ENCODE results near the gene CDCA5.
A peak's percentile ranks its signal among the peaks of the same experiment; 100 is the strongest.

The CDCA5 gene

DNA sequence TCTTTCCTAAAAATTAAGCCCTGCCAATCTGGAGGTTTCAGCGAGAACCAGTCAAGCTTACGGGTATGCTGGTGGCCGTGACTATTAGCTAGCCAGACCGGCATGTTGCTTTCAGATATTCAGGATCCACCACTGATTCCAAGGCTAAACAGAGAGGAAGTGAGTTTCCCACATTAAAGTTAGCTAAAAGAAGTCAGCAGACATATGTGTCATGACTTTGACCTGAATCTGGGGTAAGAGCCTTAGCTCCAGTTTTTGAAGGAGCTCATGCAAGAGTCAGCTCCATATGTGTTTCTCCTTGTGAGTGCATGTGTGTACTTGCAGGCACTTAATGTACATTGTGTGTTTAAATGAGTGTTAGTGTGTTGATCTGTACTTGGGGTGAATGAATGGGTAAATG, 1.6 kb upstream of the CDCA5 start:
- Histone ChIP-seq H3K36me3 (ENCODE audit: insufficient read depth, low read length) (peaks cover 8% of the 10 kb centered on the region; the same call in 1 of the 2 replicates), H3K4me3 (ENCODE audit: low read depth, low read length) (peak overlapping the region; percentile 97), H2AFZ (ENCODE audit: low read length, unreplicated experiment) (no peak overlapping the region), H3K27ac (ENCODE audit: low read depth, low read length) (no peak overlapping the region), H3K79me2 (ENCODE audit: control insufficient read depth, insufficient read depth, low read length, unreplicated experiment) (peaks cover 47% of the 10 kb centered on the region), H3K27me3 (ENCODE audit: insufficient read depth, low read length) (no peaks in the 10 kb centered on the region), H3K4me1 (ENCODE audit: control insufficient read depth, insufficient read depth, low read length, unreplicated experiment) (peaks cover 21% of the 10 kb centered on the region)

DNA sequence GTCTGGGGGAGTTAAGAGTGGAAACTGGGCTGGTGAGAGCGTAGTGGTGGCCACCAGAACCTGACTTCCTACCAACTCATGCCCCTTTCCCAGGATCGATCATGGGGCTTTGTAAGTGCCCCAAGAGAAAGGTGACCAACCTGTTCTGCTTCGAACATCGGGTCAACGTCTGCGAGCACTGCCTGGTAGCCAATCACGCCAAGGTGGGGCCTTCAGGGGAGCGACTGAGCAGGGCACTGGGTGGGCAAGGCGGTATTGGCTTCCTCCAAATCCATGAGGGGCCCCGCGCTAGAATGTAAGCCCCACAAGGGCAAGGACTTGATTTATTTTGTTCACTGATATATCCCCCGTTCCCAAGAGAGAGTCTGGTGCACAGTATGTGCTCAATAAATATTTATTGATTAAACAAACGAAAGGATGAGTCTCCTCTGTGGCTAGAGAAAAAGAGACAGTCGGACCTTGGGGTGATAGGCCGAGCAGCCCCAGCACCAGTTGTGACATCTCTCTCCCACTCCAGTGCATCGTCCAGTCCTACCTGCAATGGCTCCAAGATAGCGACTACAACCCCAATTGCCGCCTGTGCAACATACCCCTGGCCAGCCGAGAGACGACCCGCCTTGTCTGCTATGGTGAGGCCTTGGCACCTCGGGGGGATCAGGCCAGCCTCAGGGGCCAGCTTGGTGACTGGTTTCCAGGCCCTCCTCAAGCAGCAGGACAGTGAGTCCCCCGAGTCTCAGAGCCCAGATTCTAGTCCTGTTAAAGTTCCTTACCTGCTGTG, 947 bp upstream of the CDCA5 start:
- Histone ChIP-seq H3K4me1 (ENCODE audit: control insufficient read depth, insufficient read depth, low read length, unreplicated experiment) (peaks cover 21% of the 10 kb centered on the region), H3K36me3 (ENCODE audit: insufficient read depth, low read length) (peaks cover 8% of the 10 kb centered on the region; the same call in 1 of the 2 replicates), H3K4me3 (ENCODE audit: low read depth, low read length) (peak overlapping the region; percentile 97), H2AFZ (ENCODE audit: low read length, unreplicated experiment) (peak overlapping the region; percentile 60), H3K79me2 (ENCODE audit: control insufficient read depth, insufficient read depth, low read length, unreplicated experiment) (peaks cover 52% of the 10 kb centered on the region), H3K27me3 (ENCODE audit: insufficient read depth, low read length) (no peaks in the 10 kb centered on the region), H3K27ac (ENCODE audit: low read depth, low read length) (peak overlapping the region; percentile 87)

DNA sequence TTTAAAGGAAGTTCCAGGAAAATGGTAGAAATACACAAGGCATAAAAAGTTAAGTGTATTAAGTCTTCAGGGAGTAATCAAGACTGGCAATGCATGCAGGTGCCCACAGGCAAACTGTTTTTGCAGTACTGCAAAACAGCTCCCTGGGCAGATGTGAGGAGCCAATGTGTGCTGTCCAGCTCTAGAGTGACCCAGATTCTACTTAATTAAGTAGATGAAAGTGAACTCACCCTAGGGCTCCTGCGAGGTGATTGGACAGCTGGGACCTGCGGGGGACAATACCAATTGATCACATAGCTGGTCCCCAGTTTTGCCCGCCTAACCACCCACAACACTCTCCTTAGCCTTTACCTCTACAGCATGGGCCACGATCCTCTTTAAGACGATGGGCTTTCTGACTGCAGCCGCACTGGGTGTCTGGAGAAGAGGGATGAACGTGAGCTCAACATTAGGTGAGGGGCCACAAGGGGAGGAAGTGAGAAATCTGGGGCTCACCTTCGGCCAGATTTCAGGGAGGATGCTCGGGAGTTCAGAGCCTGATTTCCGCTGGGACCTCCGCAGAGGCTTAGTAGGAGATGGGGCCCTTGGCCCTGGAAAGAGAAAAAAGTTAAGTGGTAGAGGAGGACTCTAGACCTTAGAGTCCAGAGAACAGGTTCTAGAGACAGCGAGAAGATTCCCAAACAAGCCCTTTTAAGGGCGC, 556 bp downstream of the CDCA5 start:
- Histone ChIP-seq H3K36me3 (ENCODE audit: insufficient read depth, low read length) (peaks cover 12% of the 10 kb centered on the region; the same call in 1 of the 2 replicates), H3K79me2 (ENCODE audit: control insufficient read depth, insufficient read depth, low read length, unreplicated experiment) (peaks cover 65% of the 10 kb centered on the region), H3K4me3 (ENCODE audit: low read depth, low read length) (peak overlapping the region; percentile 97), H3K27ac (ENCODE audit: low read depth, low read length) (peak overlapping the region; percentile 87), H3K27me3 (ENCODE audit: insufficient read depth, low read length) (no peaks in the 10 kb centered on the region), H3K4me1 (ENCODE audit: control insufficient read depth, insufficient read depth, low read length, unreplicated experiment) (peaks cover 21% of the 10 kb centered on the region), H2AFZ (ENCODE audit: low read length, unreplicated experiment) (peak overlapping the region; percentile 92)

DNA sequence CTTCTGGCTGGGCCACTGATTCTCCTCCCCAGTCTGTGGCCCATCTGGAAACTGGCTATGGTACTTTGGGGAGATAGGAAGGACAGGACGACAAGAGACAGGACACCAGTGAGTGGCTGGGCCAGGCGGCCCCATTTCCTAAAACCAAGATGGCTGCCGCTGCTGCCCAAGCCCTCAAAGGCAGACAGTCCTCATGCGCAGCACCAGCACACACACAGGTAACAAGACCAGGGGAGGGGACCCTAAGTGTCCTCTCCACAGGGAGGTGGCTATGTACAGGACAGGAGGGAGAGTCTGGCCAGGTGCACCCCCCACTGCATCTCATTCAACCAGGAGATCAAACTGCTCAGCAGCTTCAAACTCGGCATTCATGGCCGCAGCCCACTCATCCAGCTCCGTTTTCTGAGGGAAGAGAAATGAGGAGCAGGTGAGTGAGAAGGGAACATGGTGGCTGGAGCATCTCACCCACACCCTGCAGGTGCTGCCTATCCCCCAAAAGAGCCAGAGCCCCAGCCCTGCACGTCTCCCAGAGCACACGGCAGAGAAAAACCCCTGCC, 5.0 kb downstream of the CDCA5 start:
- H3K79me2 ChIP-seq (ENCODE audit: control insufficient read depth, insufficient read depth, low read length, unreplicated experiment): peaks cover 53% of the 10 kb centered on the region
- H3K27me3 ChIP-seq (ENCODE audit: insufficient read depth, low read length): no peaks in the 10 kb centered on the region
- peaks cover 8% of the 10 kb centered on the region; the same call in 1 of the 2 replicates for H3K36me3 ChIP-seq (ENCODE audit: insufficient read depth, low read length)
- H3K4me3 ChIP-seq (ENCODE audit: low read depth, low read length): no peak overlapping the region
- H3K4me1 ChIP-seq (ENCODE audit: control insufficient read depth, insufficient read depth, low read length, unreplicated experiment): peaks cover 10% of the 10 kb centered on the region
- H3K27ac ChIP-seq (ENCODE audit: low read depth, low read length): no peak overlapping the region
- no peak overlapping the region for H2AFZ ChIP-seq (ENCODE audit: low read length, unreplicated experiment)

DNA sequence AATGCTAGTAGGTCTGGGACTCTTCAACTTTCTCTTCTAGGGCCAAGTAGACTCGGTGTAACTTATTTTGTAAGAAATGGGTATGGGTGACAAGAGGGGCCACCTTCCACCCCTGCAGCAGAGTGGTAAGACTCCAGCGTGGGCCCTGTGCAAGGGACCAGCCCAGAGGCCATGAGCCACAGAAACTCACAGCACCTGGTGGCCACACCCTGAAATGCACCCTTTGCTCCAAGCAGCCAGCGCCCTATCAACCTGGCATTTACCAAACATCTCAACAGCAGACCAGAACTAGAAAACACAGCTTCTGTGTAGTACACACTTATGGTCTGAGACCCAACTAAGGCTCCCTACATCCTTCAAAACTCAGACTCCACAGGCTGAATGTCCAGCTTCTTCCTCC, 5.7 kb downstream of the CDCA5 start:
- Histone ChIP-seq H3K36me3 (ENCODE audit: insufficient read depth, low read length) (peaks cover 8% of the 10 kb centered on the region; the same call in 1 of the 2 replicates), H3K27ac (ENCODE audit: low read depth, low read length) (no peak overlapping the region), H3K79me2 (ENCODE audit: control insufficient read depth, insufficient read depth, low read length, unreplicated experiment) (peaks cover 46% of the 10 kb centered on the region), H3K27me3 (ENCODE audit: insufficient read depth, low read length) (no peaks in the 10 kb centered on the region), H3K4me1 (ENCODE audit: control insufficient read depth, insufficient read depth, low read length, unreplicated experiment) (peaks cover 10% of the 10 kb centered on the region), H3K4me3 (ENCODE audit: low read depth, low read length) (no peak overlapping the region), H2AFZ (ENCODE audit: low read length, unreplicated experiment) (no peak overlapping the region)

DNA sequence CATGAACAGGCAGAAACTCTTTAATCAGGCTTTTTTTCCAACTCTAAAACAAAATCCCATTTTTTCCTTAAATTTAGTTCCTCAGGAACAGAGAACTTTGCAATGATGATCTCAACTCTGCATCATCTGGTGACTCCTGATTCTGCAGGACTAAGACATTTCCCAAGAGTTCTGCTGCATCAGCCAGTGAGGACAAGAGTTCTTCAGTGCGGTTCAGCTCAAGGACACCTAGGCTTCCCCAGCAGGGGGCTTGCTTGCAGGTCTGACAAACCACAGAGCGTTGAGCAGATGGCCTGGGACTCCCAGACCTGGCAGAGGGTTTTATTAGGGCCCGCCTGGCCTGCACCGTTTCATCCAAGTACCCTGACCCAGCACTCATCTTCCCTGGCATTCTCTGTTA, 6.4 kb downstream of the CDCA5 start:
- Histone ChIP-seq H3K79me2 (ENCODE audit: control insufficient read depth, insufficient read depth, low read length, unreplicated experiment) (peaks cover 39% of the 10 kb centered on the region), H3K27me3 (ENCODE audit: insufficient read depth, low read length) (no peaks in the 10 kb centered on the region), H3K36me3 (ENCODE audit: insufficient read depth, low read length) (peaks cover 4% of the 10 kb centered on the region; the same call in 1 of the 2 replicates), H3K4me3 (ENCODE audit: low read depth, low read length) (no peak overlapping the region), H3K27ac (ENCODE audit: low read depth, low read length) (no peak overlapping the region), H3K4me1 (ENCODE audit: control insufficient read depth, insufficient read depth, low read length, unreplicated experiment) (peaks cover 4% of the 10 kb centered on the region), H2AFZ (ENCODE audit: low read length, unreplicated experiment) (no peak overlapping the region)

DNA sequence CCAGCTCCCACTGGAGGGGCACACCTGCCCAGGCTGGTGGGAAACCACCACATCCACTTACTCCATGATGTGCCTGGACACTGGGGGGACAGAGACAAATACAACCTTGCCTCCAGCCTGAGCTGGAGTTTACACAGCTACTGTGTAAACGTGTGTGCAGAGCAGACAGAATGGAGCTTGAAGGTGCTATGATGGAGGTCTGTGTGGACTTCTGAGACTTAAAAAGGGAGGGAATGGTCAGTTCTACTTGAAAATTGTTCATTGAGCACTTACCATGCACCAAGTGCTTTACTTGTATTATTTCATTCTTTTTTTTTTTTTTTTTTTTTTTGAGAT, 11.2 kb downstream of the CDCA5 start:
- Histone ChIP-seq H3K79me2 (ENCODE audit: control insufficient read depth, insufficient read depth, low read length, unreplicated experiment) (no peaks in the 10 kb centered on the region), H3K4me3 (ENCODE audit: low read depth, low read length) (no peak overlapping the region), H3K27me3 (ENCODE audit: insufficient read depth, low read length) (no peaks in the 10 kb centered on the region), H2AFZ (ENCODE audit: low read length, unreplicated experiment) (no peak overlapping the region), H3K27ac (ENCODE audit: low read depth, low read length) (no peak overlapping the region), H3K36me3 (ENCODE audit: insufficient read depth, low read length) (no peaks in the 10 kb centered on the region), H3K4me1 (ENCODE audit: control insufficient read depth, insufficient read depth, low read length, unreplicated experiment) (no peaks in the 10 kb centered on the region)

DNA sequence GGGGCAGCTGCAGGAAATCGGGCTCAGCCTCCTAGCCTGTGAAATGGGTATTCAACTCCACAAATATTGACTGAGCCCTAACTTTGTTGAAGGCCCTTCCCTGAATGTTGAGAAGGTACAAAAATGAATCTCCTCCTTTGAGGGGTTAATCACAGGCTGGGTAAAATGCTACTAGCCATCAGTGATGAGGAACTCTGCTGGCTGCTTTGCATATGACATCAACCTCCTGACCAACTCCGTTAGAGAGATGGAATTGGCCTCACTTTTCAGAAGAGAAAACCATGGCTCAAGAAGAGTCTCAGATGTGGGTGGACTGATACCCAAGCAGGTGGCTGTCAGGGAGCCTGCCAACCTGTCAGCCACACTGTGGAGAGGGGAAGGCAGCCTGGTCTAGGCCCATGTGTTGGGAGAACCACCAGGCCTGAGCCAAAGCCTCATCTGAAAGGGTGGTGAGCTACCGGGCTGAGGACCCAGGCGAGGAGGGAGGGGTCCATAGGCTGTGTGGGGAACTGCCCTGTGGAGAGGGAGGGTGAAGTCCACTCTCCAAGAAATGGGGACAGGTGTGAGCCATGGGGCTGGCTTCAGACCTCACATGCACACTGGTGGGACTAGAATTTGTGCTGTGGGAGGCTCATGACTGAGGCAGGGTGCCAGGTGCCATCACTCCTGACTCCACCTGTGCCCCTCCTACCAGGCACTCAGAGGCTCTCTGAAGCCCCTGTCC, 11.8 kb downstream of the CDCA5 start:
- no peak overlapping the region for H2AFZ ChIP-seq (ENCODE audit: low read length, unreplicated experiment)
- no peaks in the 10 kb centered on the region for H3K79me2 ChIP-seq (ENCODE audit: control insufficient read depth, insufficient read depth, low read length, unreplicated experiment)
- no peaks in the 10 kb centered on the region for H3K4me1 ChIP-seq (ENCODE audit: control insufficient read depth, insufficient read depth, low read length, unreplicated experiment)
- no peaks in the 10 kb centered on the region for H3K36me3 ChIP-seq (ENCODE audit: insufficient read depth, low read length)
- H3K27ac ChIP-seq (ENCODE audit: low read depth, low read length): no peak overlapping the region
- no peak overlapping the region for H3K4me3 ChIP-seq (ENCODE audit: low read depth, low read length)
- no peaks in the 10 kb centered on the region for H3K27me3 ChIP-seq (ENCODE audit: insufficient read depth, low read length)

DNA sequence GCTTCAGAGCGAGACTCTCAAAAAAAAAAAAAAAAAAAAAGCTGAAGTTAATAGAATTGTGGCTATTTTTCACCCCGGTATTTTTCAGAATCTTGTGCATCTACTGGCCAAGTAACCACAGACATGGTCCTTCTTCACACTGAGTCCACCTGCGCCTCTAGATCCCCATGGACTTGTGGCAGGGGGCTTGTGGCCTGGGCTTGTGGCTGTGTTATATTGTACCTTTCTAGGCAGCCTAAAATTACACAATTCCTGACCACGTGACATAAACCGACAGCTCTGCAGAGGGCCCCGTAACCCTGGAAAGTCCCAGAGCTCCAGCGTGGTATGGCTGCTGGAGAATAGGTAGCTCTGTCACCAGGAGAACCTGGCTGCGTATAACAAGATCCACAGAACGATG, 14.6 kb downstream of the CDCA5 start:
- H3K4me3 ChIP-seq (ENCODE audit: low read depth, low read length): no peak overlapping the region
- H3K27me3 ChIP-seq (ENCODE audit: insufficient read depth, low read length): no peaks in the 10 kb centered on the region
- no peak overlapping the region for H2AFZ ChIP-seq (ENCODE audit: low read length, unreplicated experiment)
- H3K79me2 ChIP-seq (ENCODE audit: control insufficient read depth, insufficient read depth, low read length, unreplicated experiment): no peaks in the 10 kb centered on the region
- no peak overlapping the region for H3K27ac ChIP-seq (ENCODE audit: low read depth, low read length)
- no peaks in the 10 kb centered on the region for H3K36me3 ChIP-seq (ENCODE audit: insufficient read depth, low read length)
- H3K4me1 ChIP-seq (ENCODE audit: control insufficient read depth, insufficient read depth, low read length, unreplicated experiment): no peaks in the 10 kb centered on the region

DNA sequence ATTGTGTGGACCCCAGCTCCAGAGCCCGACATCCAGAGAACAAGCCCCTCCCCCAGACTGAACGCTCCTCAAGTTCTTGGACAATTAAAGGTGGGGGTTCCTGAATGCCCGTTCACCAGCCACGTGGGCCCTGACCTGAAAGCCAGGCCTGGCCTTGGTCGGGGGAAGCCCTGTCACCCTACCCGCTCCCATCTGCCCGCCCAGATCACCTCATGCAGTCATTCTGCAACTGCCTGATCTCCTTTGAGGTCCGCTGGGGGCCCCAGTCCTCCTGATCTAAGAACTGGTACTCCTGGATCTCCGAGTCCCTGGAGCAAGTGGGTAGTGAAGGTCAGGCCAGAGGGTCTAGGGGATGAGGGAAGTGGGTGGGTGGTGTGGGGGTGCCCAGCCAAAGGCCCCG, 16.4 kb downstream of the CDCA5 start:
- no peak overlapping the region for H2AFZ ChIP-seq (ENCODE audit: low read length, unreplicated experiment)
- no peaks in the 10 kb centered on the region for H3K79me2 ChIP-seq (ENCODE audit: control insufficient read depth, insufficient read depth, low read length, unreplicated experiment)
- no peaks in the 10 kb centered on the region for H3K36me3 ChIP-seq (ENCODE audit: insufficient read depth, low read length)
- H3K27me3 ChIP-seq (ENCODE audit: insufficient read depth, low read length): no peaks in the 10 kb centered on the region
- no peak overlapping the region for H3K4me3 ChIP-seq (ENCODE audit: low read depth, low read length)
- no peaks in the 10 kb centered on the region for H3K4me1 ChIP-seq (ENCODE audit: control insufficient read depth, insufficient read depth, low read length, unreplicated experiment)
- no peak overlapping the region for H3K27ac ChIP-seq (ENCODE audit: low read depth, low read length)

All from ACC112 (cell line).